Stimulated activated naive CD4-positive, alpha-beta T cell treated with Interleukin-2 at 50 U/mL for 16 hours (primary cell): ENCODE data around the gene ENG.
"Not testable (repeated sequence)": the region's sequence is repeated elsewhere in the genome, so short reads cannot be mapped to it uniquely, and the experiment has no call there.

ENCODE experiments used
- DNase-seq: peaks from one replicate; lab custom pipeline; 2025; lab: John Stamatoyannopoulos, UW

The ENG gene

DNA sequence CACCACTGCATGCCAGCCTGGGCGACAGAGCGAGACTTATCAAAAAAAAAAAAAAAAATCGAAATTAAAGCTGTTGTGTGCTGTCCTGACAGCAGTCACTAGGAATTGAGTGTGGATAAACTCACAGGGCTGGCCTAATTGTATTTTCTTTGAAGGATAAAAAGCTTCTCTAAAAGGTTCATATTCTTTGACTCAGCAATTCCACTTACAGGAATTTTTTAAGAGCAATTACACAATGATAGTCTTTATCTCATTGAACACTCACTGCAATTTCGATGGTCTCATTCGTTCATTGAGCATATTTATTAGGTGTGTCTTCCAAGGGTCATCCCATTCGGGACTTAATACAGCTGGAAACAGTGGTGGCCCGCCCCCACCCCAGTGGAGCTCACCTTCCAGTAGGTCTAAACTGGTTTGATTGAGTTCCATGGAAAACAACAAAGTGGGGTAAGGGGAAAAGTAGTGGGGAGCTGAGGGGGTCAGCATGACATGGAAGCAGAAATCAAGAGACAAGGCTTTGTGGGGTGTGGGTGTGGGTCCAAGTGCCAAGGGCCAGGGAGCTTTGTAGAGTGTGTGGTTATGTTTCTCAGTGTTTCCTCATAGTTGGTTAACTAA is 61.9 kb downstream of the ENG start:
- DNase-seq = no peak

DNA sequence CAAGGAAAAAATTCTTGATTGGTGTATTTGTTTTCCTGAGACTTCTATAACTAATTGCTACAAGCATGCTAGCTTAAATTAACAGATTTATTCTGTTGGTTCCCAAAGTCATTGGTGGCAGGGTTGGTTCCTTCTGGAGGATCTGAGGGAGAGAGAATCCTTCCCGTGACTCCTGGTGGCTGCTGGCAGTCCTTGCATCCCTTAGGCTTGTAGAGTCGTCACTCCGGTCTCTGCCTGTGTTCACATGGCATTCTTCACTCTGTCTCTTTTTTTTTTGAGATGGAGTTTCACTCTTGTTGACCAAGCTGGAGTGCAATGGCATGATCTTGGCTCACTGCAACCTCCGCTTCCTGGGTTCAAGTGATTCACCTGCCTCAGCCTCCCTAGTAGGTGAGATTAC is 63.4 kb downstream of the ENG start:
- DNase-seq = no peak

DNA sequence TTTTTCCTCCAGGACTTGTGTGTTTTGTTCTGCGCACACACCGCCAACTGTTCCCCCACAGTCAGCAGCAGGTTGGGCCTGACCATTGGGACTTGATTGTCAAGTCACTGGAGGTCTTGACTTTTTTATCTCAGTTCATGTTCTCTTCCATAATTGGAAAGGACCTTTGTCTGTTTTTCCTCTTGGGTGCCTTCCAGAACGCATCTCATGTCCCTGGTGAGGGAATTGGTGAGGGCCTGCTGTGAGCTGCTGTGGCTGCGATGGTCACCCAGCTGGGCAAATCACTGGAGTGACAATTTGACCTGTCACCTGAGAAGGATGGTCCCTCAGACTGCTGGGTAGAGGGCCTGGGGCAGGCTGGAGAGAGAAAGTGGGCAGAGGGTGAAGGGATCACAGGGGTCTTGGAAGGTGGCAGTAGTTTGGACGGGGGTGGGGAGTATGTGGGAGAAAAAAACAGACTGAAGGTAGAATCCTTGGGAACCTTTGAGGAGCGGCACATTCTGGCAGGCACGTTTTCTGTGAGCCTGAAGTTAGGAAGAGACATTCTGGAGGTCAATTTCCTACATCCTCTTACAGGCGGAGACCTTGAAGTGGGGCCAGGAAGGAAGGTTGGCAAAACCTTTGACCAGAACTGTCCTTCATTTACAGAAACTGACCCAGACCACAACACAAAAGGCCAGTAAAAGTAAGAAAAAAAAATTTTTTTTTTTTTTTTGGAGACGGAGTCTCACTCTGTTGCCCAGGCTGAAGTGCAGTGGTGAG is 64.2 kb downstream of the ENG start:
- no peak for DNase-seq

GRCh38 chr9:127789179-127789578 is 65.3 kb downstream of the ENG start:
- DNase-seq = no peak

GRCh38 chr9:127788337-127789011 is 66.0 kb downstream of the ENG start:
- peak; percentile 71 for DNase-seq

- no peak for DNase-seq
Observed at GRCh38 chr9:127786773-127787104, 67.7 kb downstream of the ENG start.

GRCh38 chr9:127785933-127786772 is 68.3 kb downstream of the ENG start, which contains the start of gene CDK9:
CDK9 (plus strand) TSS chr9:127786034; CDS start chr9:127786149, 115 bp downstream.
- peak; percentile 90 for DNase-seq

GRCh38 chr9:127785023-127785932 is 69.2 kb downstream of the ENG start:
- DNase-seq = peak; percentile 83

DNA sequence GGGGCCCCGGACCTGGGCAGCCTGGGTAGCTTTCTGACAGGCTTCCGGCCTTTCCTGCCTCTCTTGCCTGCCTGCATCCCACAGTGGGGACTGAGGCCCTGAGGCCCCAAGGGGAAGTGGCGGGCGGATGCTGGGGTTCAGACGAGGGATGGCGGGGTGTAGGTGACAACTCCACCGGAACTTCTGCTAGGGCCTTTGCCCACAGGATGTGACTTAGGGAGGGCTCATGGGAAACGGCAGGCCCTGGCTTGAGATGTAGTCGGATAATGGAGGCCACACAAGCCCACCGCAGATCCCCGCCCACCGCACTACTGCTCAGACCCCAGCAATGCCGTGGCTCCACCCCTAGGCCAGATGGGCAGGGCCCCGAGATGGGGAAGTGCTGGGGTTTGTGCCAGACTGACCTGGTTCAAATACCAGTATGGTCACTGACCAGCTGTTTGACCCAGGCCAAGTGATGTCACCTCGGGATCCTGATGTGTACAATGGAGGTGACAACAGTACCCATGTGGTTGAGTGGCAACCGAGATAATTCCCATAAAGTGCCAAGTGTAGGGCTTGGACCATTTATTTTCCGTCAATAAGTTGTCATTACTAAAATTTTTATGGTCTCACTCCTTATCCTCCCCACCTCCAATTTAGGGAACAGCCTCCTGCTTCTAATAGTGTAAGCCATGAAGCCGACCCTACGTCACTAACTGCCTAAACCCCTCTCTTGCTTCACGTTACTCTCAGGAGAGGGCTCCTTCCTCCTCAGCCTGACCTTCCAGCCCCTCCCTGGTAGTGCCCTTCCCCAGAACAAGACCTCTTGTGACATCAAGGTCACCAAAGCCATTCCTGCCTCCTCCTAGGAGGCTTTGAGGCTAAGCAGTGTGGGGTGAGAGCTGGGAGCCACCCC is 71.1 kb downstream of the ENG start:
- DNase-seq = peak; percentile 60

- DNase-seq = no peak
Observed at GRCh38 chr9:127781806-127782205, 72.7 kb downstream of the ENG start.

GRCh38 chr9:127780909-127781308 is 73.5 kb downstream of the ENG start:
- DNase-seq = not testable (repeated sequence)

DNA sequence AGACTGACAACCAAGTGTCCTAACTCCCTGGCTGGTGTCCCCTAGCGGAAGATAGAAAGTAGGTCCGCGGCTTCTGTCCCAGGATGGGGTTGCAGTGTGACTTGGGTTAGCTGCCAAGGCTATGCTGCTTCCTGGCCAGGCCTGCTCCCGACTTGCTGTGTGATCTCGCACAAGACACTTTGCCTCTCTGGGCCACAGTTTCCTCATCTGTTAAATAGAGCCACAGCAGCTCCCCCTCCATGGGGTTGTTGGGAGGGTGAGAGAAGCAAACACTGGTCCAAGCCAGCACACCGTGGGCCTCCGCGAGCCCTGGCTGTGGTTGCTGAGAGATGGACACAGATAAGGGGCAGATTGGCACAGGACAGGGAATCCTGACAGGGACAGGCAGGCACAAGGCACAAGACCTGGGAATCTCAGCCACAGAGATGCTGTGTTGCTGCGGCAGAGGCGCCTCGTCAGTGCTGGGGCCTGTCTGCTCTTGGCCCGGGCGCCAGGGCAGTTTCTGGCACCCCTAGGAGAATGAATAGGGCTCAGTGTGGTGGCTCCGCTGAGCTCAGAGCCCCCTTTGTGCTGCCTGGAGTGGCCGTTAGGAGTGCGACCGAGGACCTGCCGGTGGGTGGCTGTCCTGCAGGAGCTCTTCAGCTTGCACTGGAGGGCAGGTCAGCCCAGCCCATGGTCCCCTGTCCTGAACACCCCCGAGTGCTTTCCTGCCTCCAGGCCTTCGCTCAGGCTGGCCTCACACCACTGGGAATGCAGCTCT is 74.2 kb downstream of the ENG start:
- DNase-seq = no peak

GRCh38 chr9:127779136-127779981 is 75.1 kb downstream of the ENG start:
- peak; percentile 67 for DNase-seq

GRCh38 chr9:127778280-127779135 is 76.0 kb downstream of the ENG start, which contains the start of gene SH2D3C:
SH2D3C (minus strand) TSS chr9:127778666; CDS start chr9:127778627, 39 bp downstream.
- DNase-seq = peak; percentile 53

DNA sequence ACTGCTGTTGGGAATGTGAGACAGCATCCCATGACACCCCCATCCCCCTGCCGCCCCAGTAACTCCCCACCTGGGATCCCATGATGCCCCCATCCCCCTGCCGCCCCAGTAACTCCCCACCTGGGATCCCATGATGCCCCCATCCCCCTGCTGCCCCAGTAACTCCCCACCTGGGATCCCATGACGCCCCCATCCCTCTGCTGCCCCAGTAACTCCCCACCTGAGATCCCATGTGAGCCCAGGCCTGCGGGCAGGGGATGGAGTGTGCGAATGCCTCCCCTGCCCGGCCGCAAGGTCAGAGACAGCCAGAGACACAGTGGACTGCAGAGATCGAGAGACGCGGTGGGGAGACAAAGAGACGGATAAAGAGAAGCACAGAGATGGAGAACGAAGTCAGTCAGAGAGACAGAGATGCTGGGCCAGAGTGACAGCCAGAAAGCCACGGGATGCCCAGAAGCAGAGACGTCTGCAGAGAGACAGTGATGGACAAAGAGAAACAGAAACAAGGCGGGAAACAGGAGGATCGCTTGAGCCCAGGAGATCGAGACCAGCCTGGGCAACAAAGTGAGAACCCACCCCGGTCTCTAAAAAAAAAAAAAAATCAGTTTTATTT is 77.0 kb downstream of the ENG start:
- DNase-seq = no peak

DNA sequence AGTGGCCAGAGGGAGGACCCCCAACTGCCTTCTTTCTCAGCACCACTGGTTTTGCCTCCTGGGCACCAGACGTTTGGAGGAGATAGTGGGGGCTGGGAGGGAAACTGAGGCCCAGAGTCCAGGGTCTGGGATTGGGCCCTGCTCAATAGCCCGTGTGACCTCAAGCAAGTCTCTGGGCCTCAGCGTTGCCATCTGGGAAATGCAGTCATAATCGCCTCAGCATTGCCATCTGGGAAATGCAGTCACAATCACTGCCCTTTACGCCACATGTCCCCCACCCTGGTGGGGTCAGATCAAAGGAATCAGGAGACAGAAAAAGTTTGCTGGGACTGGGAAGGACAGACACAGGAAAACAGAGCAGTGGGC is 77.6 kb downstream of the ENG start:
- peak; percentile 44 for DNase-seq
